Testis (tissue), 2 donors: ENCODE data around the gene AXIN1.

Source experiments
- POLR2A ChIP-seq: fragments of 450-650 bp; IDR thresholded peaks from one replicate; pipeline ENCODE4 v1.6.1; 2017; ENCODE audit warnings: antibody characterized with exemption, mild to moderate bottlenecking, moderate library complexity
- TF ChIP-seq, protein P1 (sequence below), 3 experiments: fragments of 450-650 bp in 2 of 3; fragments of 200-600 bp in 1 of 3; sonication (generic) in 1 of 3; IDR thresholded peaks; one replicate each; pipeline ENCODE4 v1.5.1; 2016 to 2019; ENCODE audit warnings: antibody characterized with exemption in 3 of 3, mild to moderate bottlenecking in 2 of 3, moderate library complexity in 1 of 3

- TF ChIP-seq POLR2A = no peak
- TF ChIP-seq, protein P1, sequence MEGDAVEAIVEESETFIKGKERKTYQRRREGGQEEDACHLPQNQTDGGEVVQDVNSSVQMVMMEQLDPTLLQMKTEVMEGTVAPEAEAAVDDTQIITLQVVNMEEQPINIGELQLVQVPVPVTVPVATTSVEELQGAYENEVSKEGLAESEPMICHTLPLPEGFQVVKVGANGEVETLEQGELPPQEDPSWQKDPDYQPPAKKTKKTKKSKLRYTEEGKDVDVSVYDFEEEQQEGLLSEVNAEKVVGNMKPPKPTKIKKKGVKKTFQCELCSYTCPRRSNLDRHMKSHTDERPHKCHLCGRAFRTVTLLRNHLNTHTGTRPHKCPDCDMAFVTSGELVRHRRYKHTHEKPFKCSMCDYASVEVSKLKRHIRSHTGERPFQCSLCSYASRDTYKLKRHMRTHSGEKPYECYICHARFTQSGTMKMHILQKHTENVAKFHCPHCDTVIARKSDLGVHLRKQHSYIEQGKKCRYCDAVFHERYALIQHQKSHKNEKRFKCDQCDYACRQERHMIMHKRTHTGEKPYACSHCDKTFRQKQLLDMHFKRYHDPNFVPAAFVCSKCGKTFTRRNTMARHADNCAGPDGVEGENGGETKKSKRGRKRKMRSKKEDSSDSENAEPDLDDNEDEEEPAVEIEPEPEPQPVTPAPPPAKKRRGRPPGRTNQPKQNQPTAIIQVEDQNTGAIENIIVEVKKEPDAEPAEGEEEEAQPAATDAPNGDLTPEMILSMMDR (IDR thresholded peaks at IDR 0.05) = no peak
Observed at GRCh38 chr16:287298-287811, 65.2 kb downstream of the AXIN1 start.
